Measurements from ENCODE around the gene SIDT2.

SIDT2 gene

DNA sequence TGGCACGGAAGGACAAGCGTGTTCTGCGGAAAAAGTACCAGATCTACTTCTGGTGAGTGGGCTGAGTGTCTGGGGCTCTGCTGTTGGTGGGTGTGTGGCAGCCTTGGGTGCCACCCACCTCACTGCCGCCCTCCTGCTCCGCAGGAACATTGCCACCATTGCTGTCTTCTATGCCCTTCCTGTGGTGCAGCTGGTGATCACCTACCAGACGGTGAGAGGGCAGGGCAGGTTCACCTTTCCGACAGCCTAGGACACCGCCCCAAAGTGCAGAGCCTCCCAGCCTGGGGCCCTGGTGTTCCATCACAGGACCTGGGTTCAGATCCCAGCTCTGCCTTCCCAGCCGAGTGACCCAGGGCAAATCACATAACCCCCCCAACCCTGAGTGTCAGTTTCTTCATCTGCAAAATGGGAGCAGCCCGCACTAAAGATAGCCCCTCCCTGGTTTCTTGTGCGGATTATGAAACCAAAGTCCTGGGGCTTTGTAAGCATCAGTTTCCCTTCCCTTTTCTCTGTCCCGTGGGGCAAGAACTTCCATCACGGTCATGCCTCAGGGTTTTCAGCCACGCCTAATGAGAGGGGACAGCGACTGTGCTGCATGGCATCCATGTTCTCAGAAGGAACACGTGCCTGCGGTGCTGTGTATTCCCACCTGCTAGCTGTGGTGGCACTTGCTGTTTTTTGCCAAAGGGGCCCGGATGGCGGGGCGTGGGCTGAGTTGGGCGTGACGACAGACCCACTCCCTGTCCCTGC is 10.8 kb downstream of the SIDT2 start:
- peak; percentile 45 for DNase-seq (ENCODE audit: low spot score)

DNA sequence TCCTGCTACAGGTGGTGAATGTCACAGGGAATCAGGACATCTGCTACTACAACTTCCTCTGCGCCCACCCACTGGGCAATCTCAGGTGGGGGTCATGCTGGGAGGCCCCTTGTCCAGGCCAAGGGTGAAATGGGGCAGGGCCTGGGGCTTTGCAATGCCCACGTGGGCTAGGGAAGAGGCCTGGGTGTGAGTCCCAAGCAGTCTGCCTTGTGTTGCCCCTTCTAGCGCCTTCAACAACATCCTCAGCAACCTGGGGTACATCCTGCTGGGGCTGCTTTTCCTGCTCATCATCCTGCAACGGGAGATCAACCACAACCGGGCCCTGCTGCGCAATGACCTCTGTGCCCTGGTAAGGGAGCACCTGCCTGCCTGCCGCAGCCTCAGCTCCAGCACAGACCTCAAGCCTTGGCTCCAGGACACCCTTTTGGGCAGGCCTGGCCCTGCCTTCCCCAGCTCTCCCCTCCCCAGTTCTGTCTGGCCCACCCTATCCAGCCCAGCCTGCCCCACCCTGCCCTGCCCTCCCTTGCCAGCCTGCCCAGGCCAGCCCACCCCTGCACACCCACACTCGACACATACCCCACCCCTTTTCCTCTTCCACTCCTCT is 11.5 kb downstream of the SIDT2 start:
- DNase-seq (ENCODE audit: low spot score) = no peak

DNA sequence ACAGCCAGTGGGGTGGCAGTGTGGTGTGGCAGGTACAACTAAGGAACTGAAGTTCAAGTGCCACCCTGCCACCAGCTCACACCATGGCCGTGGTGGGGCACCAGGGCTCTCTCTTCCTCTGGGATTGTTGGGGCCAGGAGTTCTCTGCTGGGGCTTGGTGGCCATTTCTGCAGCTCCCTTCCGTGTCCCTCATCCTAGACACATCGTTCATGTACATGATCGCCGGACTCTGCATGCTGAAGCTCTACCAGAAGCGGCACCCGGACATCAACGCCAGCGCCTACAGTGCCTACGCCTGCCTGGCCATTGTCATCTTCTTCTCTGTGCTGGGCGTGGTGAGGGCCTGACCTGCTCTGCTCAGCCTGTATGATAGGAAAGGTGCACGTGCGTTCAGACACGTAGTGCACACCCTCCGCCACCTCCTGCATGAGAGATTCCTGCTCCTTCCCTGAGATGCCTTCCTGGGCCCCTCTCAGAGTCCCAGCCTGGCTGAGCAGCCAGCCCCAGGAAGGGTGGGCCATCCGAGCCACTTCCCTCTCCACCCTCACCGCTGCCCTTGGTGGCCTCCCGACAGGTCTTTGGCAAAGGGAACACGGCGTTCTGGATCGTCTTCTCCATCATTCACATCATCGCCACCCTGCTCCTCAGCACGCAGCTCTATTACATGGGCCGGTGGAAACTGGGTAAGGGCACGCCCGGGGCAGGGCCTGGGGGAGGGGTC is 13.3 kb downstream of the SIDT2 start:
- DNase-seq (ENCODE audit: low spot score) = no peak

DNA sequence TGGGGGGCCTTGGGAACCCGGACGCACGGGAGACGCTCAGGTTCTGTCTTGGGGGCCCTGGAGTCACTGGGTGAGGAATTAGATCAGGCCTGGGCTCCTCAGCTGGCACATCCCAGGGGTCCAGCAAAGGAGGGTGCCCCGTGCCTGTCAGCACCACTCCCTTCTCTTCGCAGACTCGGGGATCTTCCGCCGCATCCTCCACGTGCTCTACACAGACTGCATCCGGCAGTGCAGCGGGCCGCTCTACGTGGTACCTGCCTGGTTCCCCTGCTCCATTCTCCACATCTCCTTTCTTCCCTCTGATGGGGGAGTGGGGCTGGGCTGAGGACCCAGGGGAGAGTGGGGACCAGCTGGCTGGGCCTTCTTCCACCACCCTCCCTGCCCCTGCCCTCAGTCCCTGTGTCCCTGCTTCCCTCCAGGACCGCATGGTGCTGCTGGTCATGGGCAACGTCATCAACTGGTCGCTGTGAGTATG is 13.9 kb downstream of the SIDT2 start:
- no peak for DNase-seq (ENCODE audit: low spot score)

DNA sequence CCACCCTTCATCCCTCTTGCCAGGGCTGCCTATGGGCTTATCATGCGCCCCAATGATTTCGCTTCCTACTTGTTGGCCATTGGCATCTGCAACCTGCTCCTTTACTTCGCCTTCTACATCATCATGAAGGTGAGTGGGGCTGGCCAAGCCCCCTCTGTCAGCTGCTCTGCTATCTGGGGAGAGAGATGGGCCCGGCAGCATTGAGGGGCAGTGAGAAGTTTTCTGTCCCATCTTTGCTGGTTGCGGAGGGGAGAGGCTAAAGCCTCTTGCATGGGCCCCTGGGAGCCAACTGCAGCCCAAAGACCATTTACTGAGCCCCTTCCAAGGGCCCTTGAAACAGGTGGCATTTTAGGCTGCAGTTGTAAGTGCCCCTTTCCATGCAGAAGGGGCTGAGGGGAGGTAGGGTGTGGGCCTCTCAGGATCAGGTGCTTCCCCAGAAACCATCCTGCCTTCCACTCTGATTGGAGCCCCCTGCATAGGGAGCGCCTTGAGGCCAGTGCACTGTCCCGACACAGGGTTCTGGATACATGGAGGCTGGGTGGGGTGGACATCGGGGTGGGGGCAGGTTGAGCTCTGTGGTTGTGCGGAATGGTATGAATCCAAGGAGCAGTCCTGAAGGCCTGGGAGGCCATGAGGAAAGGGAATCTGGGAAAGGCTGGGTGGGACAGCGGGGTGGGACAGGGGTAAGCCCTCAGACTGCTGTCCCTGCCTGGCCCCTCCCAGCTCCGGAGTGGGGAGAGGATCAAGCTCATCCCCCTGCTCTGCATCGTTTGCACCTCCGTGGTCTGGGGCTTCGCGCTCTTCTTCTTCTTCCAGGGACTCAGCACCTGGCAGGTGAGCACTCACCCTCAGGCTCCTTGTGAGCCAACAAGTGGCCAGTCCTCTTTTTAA is 14.8 kb downstream of the SIDT2 start:
- no peak for DNase-seq (ENCODE audit: low spot score)

DNA sequence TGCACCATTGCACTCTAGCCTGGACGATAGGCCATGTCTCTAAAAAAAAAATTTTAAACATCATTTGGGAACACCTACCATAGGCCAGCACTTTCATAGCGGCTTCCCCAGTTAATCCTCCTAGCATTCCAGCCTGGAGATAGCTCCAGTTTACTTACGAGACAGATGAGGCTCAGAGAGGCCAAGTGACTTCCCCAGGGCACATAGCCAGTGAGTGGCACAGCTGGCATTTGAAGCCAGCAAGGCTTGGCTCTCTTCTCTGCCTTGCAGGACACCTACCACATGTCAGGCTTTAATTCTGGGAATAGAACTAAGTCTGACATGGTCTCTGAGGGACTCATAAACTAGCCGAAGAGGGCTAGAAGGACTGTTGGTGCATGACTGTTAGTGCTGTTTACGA is 15.7 kb downstream of the SIDT2 start:
- DNase-seq (ENCODE audit: low spot score) = no peak

DNA sequence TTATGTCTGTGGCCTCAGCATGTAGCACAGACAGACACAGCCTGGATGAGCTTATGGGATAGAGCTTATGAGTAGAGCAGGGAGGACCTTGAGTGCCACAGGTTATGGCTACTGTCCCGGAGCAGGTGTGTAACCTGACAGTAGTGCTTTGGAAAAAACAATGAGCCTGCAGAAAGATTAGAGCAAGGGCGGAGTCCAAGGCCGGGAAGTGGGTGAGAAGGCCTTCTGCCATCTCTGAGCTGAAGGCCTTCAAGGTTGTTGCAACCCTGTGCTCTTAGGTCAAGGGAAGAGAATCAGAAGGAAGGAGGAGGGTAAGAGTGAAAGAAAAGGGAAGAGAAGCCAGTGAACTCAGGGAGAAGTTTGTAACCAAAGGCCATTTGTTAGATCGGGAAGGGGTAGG is 16.7 kb downstream of the SIDT2 start:
- DNase-seq (ENCODE audit: low spot score) = no peak

DNA sequence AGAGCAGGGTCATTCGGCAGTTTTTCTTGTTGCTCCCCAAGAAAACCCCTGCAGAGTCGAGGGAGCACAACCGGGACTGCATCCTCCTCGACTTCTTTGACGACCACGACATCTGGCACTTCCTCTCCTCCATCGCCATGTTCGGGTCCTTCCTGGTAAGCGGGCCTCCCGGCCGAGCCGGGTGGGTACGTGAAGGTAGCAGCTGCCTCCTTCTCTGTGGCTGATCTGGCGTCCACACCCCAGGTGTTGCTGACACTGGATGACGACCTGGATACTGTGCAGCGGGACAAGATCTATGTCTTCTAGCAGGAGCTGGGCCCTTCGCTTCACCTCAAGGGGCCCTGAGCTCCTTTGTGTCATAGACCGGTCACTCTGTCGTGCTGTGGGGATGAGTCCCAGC is 17.2 kb downstream of the SIDT2 start:
- no peak for DNase-seq (ENCODE audit: low spot score)

DNA sequence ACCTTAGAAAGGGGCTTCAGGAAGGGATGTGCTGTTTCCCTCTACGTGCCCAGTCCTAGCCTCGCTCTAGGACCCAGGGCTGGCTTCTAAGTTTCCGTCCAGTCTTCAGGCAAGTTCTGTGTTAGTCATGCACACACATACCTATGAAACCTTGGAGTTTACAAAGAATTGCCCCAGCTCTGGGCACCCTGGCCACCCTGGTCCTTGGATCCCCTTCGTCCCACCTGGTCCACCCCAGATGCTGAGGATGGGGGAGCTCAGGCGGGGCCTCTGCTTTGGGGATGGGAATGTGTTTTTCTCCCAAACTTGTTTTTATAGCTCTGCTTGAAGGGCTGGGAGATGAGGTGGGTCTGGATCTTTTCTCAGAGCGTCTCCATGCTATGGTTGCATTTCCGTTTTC is 18.5 kb downstream of the SIDT2 start:
- no peak for DNase-seq (ENCODE audit: low spot score)

DNA sequence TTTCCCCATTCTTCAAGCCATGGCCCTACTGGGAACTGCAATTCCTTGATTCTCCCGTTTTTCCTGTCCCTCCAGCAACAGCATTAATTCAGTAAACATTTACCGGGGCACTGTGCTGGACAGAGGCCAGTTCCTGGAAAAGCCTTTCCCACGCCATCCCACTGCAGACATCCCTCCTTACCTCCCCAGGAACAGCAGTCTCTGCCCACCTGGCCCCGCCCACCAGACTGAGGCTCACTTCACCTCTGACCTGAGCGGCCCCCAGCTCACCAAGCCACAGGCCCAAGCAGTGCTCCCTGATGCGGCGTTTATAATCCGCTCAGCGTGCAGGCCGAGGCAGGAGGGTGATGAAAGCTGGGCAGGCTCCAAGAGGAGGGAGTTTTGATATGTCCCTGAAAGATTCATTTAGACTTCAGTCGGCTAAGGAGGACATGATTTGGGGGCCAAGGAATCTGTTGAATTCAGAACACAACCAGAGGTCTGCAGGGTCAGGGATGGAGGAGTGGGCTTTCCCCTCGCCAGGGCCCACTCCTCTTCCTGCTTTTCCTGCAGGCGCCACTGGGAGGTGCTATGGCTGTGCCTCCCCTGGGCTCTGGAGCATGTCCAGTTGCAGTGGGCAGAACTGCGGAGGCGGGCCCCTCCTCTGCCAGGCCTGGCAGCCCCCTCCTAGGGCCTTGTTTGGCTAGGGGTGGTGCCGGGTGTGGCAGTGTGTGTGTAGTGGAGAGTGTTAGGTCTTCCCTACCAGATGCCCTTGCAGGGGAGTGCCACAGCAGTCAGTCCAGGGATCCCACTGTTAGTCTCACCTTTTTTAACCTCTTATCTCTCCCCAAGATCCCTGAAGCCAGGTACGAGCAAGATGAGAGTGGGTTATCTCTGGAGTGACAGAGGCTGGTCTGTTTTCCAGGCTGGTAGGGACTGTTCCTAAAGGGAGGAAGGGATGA is 19.2 kb downstream of the SIDT2 start:
- no peak for DNase-seq (ENCODE audit: low spot score)

DNA sequence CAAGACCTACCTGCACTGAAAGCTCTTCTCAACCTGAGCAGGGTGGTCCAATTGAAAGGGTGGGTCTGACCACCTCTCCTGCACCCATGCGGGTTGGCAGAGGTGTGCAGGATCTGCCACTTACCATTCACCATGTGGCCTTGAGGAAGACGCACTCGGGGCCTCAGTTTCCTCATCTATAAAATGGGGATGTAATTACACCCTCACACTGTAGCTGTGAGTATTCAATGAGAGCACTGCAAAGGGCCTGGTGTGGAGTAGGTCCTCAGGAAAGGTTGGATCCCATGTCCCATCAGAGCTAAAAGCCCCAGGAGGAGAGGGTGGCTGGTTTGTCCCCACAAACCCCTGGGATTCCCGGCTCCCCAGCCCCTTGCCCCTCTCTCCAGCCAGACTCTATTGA is 20.1 kb downstream of the SIDT2 start:
- no peak for DNase-seq (ENCODE audit: low spot score)

DNA sequence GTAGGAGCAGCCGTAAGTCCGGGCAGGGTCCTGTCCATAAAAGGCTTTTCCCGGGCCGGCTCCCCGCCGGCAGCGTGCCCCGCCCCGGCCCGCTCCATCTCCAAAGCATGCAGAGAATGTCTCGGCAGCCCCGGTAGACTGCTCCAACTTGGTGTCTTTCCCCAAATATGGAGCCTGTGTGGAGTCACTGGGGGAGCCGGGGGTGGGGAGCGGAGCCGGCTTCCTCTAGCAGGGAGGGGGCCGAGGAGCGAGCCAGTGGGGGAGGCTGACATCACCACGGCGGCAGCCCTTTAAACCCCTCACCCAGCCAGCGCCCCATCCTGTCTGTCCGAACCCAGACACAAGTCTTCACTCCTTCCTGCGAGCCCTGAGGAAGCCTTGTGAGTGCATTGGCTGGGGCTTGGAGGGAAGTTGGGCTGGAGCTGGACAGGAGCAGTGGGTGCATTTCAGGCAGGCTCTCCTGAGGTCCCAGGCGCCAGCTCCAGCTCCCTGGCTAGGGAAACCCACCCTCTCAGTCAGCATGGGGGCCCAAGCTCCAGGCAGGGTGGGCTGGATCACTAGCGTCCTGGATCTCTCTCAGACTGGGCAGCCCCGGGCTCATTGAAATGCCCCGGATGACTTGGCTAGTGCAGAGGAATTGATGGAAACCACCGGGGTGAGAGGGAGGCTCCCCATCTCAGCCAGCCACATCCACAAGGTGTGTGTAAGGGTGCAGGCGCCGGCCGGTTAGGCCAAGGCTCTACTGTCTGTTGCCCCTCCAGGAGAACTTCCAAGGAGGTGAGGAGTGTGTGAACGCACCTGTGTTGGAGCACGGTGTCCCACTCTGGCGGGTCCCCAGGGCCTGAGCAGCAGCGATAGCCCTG is 20.7 kb downstream of the SIDT2 start, which contains the start of gene TAGLN:
TSS of gene TAGLN (plus strand) at position 318 of the 863 bp plus-strand sequence. CDS start 3,644 bp downstream, outside the sequence.
- no peak for DNase-seq (ENCODE audit: low spot score)

DNA sequence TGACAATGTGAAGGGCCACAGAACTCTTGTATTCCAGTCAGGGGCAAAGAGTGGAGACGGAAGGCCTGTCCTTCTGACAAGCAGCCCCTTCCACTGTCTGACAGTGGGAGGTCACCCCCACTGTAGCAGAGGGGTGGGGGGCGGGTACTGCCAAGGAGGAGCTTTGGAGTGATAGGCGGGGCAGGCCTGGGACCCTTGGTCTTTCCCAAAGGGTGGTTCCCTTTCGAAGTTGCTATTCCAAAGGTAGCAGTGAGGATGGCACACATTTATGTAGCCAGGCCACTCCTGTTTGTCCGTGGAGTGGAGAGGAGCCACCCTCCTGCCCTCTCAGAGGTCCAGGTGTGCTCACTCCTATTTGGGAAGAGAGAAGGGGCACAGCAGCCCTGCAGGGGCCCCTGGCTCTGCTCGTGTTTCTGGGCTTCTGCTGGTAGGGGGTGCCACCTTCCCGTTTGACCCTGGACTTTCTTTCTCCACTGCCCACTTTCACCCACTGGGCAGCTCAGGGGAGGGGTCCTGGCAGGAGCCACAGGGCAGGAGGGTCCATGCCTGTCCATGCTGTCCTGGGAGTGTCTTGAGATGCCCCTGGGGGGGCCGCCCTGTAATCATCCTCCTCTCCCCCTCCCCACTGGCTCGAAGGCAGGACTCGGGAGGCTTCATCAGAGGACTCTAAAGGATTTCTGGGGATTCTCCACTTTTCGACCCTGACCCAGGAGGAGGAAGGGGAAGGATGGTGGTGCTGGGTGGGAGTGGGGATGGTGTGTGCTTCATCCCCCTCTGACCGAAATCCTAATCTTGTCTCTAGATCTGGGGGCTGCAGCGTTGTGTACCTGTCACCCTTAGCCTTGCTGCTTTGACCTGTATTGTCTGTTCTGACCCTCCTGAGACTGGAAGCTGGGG is 21.6 kb downstream of the SIDT2 start:
- DNase-seq (ENCODE audit: low spot score) = no peak

DNA sequence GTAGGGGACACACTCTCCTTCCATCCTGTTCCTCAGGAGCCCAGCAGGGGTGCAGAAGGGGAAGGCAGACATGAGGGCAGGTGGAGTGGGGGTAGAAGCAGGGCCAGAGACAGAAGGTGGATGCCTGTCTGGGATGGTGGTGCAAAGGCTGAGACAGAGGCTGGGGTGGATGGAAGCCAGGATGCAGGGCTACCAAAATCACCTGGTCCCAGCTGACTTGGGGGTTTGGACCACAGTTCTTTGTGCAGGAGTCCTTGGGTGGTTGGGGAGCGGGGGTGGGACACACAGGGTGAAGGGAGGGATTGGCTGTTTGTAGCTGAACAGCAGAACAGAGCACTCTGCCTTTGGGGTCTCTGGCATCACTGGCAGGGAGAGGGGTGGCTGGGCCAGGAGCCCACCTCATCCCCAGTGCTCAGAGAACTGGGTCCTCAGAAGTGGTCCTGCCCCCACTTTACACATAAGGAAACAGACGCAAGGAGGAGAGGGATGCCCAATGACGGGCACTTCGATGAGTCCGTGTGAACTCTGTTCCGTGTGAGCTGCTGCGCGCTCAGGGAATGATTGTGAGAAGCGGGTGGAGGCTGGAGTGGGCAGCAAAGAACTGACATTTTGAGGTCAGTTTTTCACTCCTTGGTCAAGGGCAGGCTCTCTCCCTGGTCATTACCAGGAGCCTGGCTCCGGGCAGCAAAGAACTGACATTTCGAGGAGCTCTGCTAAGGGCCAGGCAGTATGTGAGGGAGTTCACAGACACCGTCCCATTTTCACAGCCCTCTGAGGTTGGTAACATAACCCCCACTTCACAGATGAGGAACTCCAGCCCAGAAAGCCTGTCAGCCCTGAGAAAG is 22.5 kb downstream of the SIDT2 start:
- no peak for DNase-seq (ENCODE audit: low spot score)

DNA sequence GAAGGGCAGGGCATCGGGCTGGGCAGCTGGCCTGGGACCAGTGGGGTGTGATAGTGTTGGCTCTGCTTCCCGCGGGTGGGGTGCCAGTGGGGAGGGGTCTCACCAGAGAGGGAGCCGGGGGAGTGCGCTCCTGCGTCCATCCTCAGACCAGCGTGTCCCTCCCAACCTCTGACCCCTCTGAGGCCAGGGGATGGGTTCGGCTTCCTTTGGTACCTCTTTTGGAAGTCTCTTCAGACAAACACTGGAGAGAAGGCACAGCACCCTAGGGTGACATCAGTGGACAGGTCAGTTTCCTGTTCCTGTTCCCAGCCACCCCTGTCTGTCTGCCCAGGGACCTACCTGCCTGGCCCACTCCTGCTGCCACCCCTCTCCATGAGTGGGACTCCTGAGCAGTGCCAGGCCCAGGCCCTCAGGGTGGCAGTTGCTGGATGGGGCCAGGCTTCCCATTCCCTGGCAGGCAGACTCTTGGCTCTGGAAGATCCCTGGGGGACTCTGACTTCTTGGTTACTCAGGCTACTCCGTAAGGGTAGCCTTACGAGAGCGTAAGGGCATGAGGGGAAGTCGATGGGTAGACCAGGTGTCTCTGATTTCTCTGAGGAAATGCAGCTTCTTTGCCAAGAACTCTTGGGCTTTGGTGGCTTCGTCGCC is 23.2 kb downstream of the SIDT2 start:
- no peak for DNase-seq (ENCODE audit: low spot score)

DNA sequence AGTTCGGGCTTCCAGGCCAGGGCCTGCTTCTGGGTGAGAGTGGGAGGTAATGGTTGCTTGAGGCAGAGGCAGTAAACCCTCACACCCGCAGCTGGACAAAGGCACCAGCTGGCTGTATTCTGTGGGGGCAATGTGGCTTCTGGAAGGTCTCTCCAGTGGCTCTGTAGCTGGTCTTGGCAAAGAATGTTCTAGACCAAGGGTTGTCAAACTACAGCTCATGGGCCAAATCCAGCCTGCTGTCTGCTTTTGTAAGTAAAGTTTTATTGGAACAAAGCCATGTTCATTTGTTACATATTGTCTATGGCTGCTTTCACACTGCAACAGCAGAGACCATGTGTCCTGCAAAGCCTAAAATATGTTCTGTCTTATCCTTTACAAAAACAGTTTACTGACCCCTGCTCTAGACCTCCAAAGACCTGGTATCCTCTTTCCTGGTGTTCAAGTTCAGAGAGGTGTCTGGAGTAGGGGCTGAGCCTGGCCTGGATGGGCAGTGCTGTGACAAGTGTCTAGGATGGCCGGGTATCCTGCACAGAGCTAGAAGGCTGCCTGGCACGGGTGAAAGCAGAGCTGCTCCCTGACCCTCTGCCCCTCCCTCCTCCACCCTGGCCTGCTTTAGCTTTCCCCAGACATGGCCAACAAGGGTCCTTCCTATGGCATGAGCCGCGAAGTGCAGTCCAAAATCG is 24.0 kb downstream of the SIDT2 start:
- DNase-seq (ENCODE audit: low spot score) = no peak

DNA sequence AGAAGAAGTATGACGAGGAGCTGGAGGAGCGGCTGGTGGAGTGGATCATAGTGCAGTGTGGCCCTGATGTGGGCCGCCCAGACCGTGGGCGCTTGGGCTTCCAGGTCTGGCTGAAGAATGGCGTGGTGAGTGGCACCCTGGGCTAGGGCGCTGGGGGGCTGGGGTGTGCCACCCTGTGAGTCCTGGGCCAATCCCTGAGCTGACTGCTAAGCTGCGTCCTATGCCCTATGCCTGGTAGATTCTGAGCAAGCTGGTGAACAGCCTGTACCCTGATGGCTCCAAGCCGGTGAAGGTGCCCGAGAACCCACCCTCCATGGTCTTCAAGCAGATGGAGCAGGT is 24.5 kb downstream of the SIDT2 start:
- no peak for DNase-seq (ENCODE audit: low spot score)
